Activated effector memory CD4-positive, alpha-beta T cell treated with anti-CD3 and anti-CD28 coated beads, Interleukin-2, amount 50 U/mL, for 16 hours (primary cell): ENCODE measurements around the gene ADGRF5.

Source experiments
- DNase-seq: peaks from one replicate; pipeline ENCODE4 v3.0.0-alpha.2; 2020

Gene ADGRF5

GRCh38 chr6:46921731-46922130, at the start of gene ADGRF5:
Gene ADGRF5, minus strand, starts transcription at chr6:46921938. Its CDS starts 15,176 bp downstream, at chr6:46906762.
- DNase-seq = no peak

GRCh38 chr6:46969206-46969605, 47.5 kb upstream of the ADGRF5 start:
- no peak for DNase-seq

DNA sequence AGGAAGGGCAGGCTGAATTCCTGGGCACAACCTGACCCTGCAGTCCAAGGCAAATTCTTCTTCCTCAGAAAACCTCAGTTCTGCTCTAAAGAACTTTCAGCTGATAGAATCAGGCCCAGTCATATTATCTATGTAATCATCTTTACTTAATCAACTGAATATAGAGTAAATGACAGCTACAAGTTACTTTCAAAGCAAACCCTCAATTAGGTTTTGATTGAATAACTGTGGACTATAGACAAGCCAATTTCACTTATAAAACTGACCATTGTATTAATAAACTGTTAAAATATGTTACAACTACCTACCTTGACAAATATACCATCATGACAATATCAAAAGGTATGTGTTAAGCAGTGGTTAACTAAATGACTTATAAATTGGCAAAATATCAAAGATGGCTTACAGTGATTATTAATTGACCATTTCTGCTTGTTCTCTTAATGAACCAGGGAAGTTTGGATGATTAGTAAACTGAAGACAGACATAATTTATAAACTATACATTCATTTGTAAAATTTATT, 46.1 kb upstream of the ADGRF5 start:
- DNase-seq = no peak

GRCh38 chr6:46964716-46965519, 43.2 kb upstream of the ADGRF5 start:
- no peak for DNase-seq

- DNase-seq = no peak
Observed at GRCh38 chr6:46963626-46964025, 41.9 kb upstream of the ADGRF5 start.

DNA sequence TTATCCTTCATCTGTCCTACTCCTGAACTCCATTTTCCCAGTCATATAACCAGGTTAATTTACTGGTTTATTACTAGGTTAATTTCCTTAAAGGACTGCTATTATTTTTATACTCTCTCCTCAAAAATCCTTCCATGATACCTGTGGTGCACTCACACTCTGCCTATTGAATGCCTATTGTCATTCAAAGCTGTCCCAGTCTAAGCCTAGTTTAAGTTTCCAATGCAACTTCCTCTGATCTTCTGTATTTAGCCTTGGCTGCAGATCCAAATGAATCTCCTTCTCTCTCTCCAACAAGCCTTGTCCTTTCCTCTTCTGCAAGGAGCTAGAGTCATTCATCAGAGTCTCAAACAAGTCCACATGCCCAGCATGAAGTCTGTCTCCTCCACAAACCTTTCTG, 41.3 kb upstream of the ADGRF5 start:
- DNase-seq = no peak

DNA sequence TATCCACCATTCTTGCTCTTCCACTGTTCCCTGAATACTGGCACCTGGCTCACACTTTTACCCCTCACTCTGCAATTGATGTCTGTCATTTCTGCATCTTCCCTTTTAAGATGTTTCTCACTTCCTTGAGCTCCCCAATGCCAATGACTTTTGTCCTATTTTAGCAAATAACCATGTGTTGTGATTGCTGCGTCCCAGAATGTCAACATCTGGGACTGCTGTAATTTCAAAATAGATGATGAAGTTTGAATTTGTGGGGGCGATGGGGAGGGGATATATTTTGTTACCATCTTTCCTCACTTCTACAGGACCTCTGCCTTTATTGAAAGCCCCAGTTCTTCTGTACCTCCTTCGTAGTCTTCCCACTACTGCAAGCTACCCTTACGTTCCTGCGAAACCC, 40.0 kb upstream of the ADGRF5 start:
- DNase-seq = no peak

DNA sequence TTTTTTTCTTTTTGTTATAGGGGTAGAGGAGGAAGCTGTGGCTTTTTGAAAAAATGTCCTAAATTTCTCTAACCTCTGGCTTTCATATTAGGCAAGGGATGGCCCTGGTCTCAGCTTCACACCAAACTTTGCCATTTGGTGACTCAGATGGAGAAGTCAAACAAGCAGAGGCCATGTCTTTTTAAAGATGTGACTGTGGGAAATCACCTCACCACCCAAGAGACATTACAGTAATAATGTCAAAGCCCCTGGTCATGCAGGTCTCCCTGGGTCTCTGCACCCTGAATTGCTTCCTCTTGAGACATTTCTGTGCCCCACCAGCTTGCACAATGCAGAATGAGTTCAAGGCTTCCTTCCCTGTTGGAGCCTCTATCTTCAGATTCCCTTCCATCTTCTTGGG, 39.5 kb upstream of the ADGRF5 start:
- DNase-seq = no peak

GRCh38 chr6:46959419-46959818, 37.7 kb upstream of the ADGRF5 start:
- DNase-seq = no peak

DNA sequence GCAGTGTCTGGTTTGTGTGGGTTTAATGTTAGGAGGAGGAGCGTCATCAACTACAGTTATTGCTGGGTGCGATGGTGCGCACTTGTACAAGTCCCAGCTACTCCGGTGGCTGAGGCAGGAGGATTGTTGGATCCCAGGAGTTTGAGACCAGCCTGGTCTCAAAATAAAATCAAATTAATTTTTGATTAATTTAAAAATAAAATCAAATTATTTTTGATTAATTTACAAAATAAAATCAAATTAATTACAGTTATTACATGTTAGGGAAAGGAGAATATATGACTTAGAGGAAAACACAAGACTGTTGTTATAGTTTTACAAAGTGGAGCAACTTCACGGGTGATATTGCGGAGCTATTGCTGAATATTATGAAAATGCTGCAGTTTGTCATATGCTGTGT, 34.7 kb upstream of the ADGRF5 start:
- no peak for DNase-seq

DNA sequence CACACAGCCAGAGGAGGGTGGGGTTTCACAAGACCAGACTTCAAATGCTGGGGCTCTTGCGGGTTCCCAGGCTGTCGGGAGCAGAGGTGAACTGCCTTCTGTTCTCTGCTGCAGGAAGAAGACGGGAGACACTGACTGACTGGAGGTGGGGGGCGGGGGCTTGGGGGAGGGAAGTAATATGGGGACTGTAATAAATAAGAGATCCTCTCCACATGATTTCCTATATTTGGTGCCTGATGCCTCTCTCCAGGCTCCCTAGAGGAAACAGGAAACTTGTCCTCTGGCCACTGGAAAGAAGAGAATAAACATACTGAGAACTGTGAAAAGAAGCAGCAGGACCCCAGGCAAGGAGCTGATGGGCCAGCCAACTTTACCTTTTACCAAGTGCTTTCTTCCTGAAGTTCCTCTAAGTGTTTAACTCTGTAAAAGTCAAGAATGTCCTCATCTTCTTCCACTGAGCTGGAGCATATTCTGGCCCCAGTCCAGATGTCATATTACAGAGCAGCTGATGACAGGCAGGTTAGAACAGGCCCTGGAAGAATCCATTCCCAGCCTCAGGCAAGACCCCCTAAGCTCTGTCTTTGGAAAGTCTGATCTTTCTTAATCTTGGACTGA, 33.2 kb upstream of the ADGRF5 start:
- DNase-seq = no peak

- no peak for DNase-seq
Observed at GRCh38 chr6:46953921-46954320, 32.2 kb upstream of the ADGRF5 start.

DNA sequence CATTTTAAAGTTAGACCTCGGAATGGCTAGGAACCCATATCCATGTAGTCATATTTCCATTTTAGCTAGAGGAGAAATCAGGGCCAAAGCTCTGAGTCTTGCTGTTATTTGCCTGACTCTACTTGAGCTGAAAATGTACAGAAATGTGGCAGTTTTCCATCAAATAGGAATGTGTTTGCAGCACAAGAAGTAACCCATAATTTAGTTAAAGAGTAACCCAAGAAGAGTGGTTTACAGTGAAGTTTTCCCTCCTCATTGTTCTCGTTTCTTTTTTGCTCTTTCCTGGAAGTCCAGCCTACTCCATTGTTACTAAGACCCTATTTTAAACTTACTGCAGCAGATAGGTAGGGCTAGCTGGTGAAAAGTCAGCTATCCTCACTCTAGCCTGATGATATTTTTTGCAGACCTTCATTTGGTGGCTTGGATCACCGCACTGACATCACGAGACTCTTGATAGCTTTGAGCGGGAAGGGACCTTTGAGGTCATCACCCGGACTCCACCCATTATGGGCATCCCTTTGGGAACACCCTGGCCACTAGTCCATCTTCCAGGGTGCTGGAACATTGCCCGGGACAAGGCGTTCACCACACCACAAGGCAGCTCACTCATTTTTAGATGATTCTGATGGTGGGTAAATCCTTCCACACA, 28.0 kb upstream of the ADGRF5 start:
- DNase-seq = no peak

DNA sequence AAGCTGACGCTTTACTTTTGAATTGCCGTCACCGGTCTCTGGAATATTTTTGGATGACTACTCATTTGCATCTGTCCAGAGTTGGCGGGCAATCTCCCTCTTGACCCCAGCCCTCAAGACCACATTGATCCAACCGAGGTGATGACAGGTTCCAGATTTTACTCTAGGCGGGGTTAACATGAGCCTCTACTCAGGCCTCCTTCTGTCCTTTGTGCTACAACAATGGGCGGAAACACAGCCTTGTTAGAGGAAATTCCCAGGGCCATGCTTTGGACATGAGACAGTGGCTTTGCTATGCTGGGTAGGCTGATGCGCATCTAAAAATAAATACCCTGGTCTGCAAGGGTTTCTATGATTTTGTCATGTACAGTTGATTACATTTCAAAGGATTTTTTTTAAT, 27.0 kb upstream of the ADGRF5 start:
- DNase-seq = no peak

GRCh38 chr6:46947497-46947896, 25.8 kb upstream of the ADGRF5 start:
- no peak for DNase-seq

- DNase-seq = no peak
Observed at GRCh38 chr6:46940433-46941226, 18.9 kb upstream of the ADGRF5 start.

DNA sequence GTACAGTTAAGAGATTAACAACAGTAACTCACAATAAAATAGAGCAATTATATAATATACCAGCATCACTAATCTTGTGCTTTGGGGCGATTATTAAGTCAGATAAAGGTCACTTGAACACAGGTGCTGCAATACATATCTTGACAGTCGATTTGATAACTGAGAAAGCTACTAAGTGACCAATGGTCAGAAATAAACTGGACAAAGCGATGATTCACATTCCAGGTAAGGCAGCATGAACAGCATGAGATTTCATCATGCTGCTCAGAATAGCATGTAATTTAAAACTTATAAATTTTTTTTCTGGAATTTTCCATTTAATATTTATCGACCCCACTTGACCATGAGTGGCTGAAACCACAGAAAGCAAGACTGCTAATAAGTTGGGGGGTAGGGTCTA, 15.9 kb upstream of the ADGRF5 start:
- DNase-seq = no peak

GRCh38 chr6:46935687-46936086, 13.9 kb upstream of the ADGRF5 start:
- DNase-seq = no peak

DNA sequence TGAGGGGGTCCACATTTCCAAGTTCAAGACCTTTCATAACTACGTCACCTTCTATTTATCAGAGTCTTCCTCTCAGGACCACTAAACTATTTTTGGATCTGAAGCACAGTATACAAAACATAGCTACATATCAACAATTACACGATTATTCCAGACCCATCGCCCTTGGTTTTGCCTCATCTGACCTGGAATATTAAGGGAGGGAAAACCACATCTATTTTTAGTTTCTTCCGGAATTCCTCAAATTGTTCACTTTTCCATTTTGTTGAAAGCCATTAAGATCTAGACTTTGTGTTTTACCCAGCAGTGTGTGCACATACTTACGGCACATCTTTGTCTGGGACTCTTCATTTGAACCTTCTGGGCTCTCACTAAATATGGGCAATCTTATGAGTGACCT, 12.0 kb upstream of the ADGRF5 start:
- DNase-seq = no peak

GRCh38 chr6:46932526-46933319, 11.0 kb upstream of the ADGRF5 start:
- no peak for DNase-seq

GRCh38 chr6:46931416-46931815, 9.7 kb upstream of the ADGRF5 start:
- DNase-seq = no peak

GRCh38 chr6:46930331-46930730, 8.6 kb upstream of the ADGRF5 start:
- no peak for DNase-seq
